GM12801 (cell line): Measurements from ENCODE around the gene SFN.

Experiments
- CTCF ChIP-seq: IDR thresholded peaks from one replicate; pipeline ENCODE4 v1.5.1; 2011; ENCODE audit warnings: control low read depth; ENCODE audit not compliant: insufficient read length; ENCODE audit errors: extremely low read depth

SFN gene

GRCh38 chr1:26888231-26888630, 25.3 kb downstream of the SFN start:
- TF ChIP-seq CTCF, result no peak

DNA sequence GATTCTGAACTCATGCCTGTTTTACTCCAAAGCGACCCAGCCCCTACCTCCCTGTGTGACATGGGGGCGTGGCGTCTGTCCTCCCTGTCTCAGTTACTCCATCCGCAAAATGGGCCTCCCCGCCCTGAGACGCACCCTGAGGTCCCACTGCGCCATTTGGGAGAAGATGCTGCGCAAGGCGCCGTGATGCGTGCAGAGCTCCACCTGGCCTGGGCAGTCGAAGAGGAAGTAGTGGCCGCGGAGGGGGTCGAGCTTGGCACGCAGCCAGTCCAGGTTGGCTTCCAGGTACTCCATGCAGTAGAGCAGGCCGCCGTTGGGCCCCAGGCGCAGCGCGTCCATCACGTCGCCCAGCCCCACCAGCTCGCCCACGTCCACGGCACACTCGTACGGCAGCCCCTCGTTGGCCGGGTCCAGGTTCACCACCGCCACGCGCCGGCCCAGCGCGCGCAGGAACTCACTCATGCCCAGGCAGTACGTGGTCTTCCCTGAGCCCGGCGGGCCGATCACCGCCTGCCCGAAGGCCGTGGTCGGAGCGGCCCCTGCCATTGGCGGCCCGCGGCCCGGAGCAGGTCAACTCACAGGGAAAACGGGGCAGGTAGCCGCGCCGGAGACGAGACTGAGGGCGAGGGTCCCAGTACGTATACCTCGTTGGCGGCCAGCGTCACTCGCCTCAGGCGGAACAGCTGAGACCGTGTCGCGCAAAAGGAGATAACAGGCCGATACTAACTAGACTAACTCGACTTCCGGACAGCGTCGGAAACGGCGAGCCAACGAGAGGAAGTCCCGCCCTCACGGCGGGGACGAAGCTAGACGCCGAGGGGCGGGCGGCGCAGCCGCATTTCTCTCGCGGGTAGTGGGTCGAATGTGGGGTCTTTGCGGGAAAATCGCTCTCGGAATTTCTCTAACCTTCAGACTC, 26.9 kb downstream of the SFN start, which contains the start of gene GPN2:
TSS of gene GPN2 (minus strand) at position 733 of the 916 bp plus-strand sequence. CDS start at position 546, 187 bp downstream.
- TF ChIP-seq CTCF, result no peak

- no peak for TF ChIP-seq CTCF
Measured at GRCh38 chr1:26890467-26890796, 27.5 kb downstream of the SFN start.

- TF ChIP-seq CTCF, result no peak
Measured at GRCh38 chr1:26894263-26894662, 31.3 kb downstream of the SFN start.

DNA sequence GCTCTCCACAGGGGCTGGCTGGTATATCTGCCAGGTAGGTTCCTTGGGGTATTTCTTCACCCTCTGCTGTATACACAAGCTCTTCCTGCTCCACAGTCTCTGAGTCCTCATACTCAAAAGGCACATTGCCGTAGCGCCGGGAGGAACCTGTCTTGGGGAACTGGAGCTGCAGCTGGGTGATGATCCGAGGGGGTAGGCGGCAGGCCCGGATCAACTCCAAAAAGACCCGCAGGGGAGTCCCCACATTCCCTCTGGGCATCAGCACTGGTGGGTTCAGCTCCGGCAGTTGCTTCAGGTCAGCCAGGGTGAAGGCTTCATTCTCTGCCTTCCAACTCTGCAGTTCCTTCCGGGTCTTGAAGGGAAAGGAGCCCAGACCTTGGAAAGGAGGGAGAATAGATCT, 34.4 kb downstream of the SFN start:
- TF ChIP-seq CTCF, result no peak

DNA sequence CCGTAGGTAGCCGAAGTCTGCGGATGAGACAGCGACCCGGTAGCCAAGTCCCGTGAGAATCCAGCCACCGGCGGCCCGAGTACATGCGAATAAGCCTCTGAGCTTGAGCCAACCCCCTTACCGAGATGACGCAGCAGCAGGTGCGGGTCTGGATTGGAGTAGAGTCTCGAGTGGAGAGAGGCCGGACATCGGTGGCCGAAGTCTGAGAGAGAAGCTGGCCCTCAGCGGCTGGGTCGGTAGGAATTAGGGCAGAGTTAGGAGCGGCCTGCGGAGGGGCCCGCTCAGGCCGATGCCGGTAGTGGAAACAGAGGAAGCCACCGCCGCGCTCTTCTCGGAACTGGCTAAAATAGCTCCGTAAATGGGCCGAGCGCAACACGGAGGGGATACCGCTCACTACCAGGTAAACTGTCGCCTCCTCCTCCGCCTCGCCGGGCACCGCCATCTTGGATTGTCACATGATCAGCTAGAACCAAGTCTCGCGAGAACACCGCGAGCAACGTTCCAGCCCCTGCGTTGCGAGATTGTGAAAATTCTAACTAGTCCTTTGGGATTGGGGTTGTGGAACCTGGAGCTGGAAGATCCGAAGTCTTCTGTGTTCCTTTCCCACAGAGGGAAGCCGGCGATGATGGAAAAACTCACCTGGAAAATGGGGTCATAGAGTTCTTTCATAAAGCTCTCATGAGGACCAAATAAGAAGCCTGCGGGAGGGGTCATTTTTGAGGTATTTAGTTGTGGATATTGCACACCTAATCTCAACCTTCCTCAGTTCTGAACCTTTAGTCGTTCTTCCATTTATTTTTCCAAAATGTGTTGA, 37.3 kb downstream of the SFN start, which contains the start of gene GPATCH3:
TSS of gene GPATCH3 (minus strand) at position 467 of the 814 bp plus-strand sequence. CDS start at position 442, 25 bp downstream.
- no peak for TF ChIP-seq CTCF

DNA sequence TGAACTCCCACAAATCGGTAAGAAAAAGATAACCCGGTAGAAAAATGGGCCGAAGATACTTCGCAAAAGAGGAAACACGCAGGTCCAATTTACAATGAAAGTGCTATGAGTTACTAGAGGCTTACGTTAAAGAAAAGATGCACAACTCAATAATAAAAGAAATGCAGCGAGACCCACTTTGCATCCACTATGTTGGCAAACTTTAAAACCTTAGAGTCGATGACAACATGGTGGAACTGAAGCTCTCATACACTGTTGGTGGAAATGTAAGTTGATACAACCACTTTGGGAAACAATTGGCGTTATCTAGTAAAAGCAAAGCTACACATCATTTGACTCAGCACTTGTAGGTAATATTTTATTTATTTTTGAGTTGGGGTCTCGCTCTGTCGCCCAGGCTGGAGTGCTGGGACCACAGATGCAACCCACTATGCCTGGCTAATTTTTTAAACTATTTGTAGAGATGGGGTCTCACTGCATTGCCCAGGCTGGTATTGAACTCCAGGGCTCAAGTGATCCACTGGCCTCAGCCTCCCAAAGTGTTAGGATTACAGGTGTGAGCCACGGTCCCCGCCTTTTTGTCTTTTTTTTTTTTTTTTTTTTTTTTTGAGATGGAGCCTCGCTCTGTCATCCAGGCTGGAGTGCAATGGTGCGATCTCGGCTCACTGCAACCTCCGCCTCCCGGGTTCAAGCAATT, 38.0 kb downstream of the SFN start:
- TF ChIP-seq CTCF, result no peak
